ENCODE measurements around the gene MUSTN1. TPM values are rescaled to one million over a fixed set of nuclear protein-coding genes. Genes with fewer than 3 reads are reported as not detected.

The MUSTN1 gene
- total and polyA plus RNA-seq, 2 of the 13 experiments (the other 11 are each of a cell fraction or from before 2014, with no cell fraction given) = 0.84 to 1.4 TPM

GRCh38 chr3:52795298-52795900, 39.4 kb downstream of the MUSTN1 start (continued):
- peak; percentile 69 for TF ChIP-seq ZNF687 (CRISPR knock-in tag; IDR thresholded peaks at IDR 0.05)
- TF ChIP-seq ZBTB34 (CRISPR knock-in tag; IDR thresholded peaks at IDR 0.05) = no peak
- TF ChIP-seq CSRNP1 (CRISPR knock-in tag; IDR thresholded peaks at IDR 0.05) = no peak
- TF ChIP-seq ZBTB4 (CRISPR knock-in tag; IDR thresholded peaks at IDR 0.05; ENCODE audit: borderline replicate concordance) = 0 out of 2 replicates have a peak, but pooled peaks have one; percentile 43
- no peak for TF ChIP-seq NFRKB (IDR thresholded peaks at IDR 0.05)
- TF ChIP-seq YEATS2 (CRISPR knock-in tag; IDR thresholded peaks at IDR 0.05; ENCODE audit: borderline replicate concordance) = peak; percentile 67; the same call in 1 of the 2 replicates
- no peak for TF ChIP-seq AKNA (CRISPR knock-in tag; IDR thresholded peaks at IDR 0.05; ENCODE audit: borderline replicate concordance)
- 0 out of 2 replicates have a peak, but pooled peaks have one; percentile 39 for TF ChIP-seq ZMYM4 (CRISPR knock-in tag; IDR thresholded peaks at IDR 0.05)
